HG03097 (cell line): Measurements from ENCODE around the gene EPAS1.
A peak's percentile ranks its signal among the peaks of the same experiment; 100 is the strongest.

Experiments used
- ATAC-seq: cut with Tn5 transposase; IDR thresholded peaks from one replicate; pipeline ENCODE4 v1.9.1; 2021; ENCODE audit not compliant: unreplicated experiment, low FRiP score

EPAS1 gene

DNA sequence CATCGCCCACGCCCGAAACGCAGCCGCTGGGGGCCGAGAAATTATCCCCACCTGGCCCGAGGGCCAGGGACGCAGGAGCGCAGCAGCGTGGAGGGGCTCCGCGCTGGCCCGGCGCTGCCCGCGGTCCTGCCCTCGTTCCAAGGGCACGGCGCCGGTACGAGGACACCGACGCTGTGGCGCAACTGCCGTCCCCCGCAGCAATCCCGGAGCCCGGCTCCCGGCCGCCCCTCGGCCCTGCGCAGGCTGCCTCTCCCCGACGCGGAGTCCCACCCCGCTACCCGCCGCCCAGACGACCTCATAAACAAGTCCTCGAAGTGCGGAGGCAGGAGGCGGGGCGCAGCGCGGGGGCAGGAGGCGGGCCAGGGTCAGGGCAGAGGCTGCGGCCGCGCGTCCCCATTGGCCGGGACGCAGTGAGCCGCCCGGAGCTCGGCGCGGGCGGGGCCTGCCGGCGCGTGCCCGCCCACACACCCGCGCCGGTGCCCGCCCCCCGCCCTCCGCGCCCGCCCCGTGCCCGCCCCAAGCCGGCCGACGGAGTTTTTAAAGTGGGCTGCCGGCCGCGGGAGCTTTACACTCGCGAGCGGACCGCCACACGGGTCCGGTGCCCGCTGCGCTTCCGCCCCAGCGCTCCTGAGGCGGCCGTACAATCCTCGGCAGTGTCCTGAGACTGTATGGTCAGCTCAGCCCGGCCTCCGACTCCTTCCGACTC lies at the start of gene EPAS1:
Gene EPAS1, plus strand, starts transcription at position 568 of the 706 bp plus-strand sequence. CDS start 505 bp downstream, outside the sequence.
- peak; percentile 81 for ATAC-seq

DNA sequence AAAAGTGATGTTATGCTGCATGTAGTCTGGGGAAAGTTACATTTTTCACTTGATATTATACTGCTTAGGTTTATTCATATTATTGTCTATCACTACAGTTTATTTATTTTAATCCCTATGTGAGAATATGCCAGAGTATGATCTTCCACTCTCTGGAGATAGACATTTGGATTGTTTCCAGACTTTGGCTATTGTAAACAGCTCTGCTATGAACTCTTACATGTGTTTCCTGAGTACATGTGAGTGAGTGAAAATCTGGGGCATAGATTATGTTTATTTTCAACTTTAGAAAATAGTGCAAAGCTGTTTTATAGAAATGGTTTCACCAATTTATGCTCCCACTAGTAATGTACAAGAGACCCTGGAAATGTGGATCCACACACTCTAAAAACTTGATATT lies 49.0 kb upstream of the EPAS1 start:
- ATAC-seq: no peak

- ATAC-seq: no peak
These were observed 47.6 kb upstream of the EPAS1 start for GRCh38 chr2:46249654-46250053.

DNA sequence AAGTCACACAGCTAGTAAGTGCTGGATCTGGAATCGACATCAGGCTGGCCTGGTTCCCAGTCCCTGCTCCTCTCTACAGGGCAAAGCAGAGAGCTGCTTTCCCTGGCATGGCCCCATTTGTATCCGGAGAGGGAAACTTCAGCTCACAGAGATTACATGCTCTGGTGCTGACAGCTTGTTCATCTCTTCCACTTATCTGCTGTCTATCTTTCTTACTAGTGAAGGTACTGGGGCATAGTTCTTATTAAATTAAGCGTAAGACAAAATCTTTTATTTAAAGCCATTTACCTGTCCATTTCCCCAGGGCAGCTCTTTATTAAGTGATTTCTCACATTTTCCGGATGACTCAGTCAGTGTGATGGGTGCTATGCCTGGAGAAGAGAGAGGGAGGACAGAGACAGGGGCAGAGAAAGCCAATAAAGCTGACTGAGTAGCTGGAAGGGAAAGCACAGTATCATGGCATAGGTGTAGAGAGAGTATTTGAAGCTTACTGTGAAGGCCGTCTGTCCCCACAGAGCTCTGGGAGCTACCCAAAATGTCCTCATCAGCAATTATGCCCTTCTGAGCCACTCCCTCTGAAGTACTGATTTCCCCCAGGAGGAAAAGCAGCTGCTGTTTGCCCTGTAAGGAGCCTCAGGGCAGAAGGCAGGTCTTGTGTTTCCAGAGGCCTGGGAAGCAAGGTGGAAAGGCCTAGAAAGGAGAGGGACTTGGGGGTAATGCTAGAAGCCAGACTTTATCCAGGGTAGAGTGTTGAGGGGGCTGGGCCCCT lies 44.1 kb upstream of the EPAS1 start:
- ATAC-seq: no peak

DNA sequence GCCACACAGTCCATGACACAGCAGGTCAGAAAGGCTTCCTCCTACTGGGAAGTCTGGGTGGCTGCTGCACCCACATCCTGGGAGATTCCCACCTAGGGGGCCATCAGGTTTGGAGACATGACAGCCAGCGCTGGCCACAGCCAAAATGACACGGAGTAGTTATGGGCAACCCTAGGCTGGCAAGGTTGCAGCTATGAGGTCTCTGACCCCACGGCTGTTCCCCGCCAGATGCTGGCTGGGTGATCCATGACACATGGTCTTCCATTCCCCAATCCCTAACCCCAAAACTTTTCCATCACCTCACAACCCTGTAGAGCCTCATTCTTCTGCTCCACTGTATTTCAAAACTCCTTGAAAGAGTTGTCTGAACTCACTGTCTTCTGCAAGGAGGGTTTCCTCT lies 42.7 kb upstream of the EPAS1 start:
- no peak for ATAC-seq

- no peak for ATAC-seq
These were observed 40.6 kb upstream of the EPAS1 start for GRCh38 chr2:46256563-46257142.

- ATAC-seq: no peak
These were observed 39.7 kb upstream of the EPAS1 start for GRCh38 chr2:46257476-46257875.

- ATAC-seq: no peak
These were observed 39.2 kb upstream of the EPAS1 start for GRCh38 chr2:46257980-46258379.

- no peak for ATAC-seq
These were observed 38.0 kb upstream of the EPAS1 start for GRCh38 chr2:46258937-46259776.

- ATAC-seq: no peak
These were observed 37.4 kb upstream of the EPAS1 start for GRCh38 chr2:46259777-46260168.

GRCh38 chr2:46260305-46260704 lies 36.9 kb upstream of the EPAS1 start:
- no peak for ATAC-seq

DNA sequence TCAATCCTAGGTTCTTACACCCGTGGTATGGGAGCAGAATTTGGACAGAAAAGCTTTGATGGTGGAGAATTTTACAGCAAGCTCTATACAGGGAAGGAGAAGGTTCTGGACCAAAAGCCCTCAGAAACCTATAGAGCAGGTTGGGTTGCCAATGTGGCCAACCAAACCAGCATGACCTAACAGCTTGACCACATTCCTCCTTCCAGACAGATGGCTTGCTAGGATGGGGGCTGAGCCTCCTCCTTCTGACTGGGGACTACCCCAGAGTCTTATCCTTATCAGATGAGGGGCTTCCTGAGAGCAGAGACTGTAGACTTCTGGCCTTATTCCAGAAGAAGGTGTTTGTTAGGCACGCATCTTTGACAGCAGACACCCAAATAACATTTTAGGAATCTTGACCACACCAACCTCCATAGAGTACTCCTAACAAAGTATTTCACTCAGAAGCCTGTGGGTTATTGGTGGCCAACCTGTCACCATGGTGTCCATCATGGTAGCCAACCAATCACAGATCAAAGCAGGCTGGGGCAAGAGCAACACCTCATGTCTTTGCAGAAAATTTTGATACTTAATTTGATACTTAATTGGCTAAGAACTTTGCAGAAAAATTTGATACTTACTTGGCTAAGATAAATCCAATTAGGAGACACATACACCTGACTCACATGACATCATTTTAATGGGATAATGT lies 34.8 kb upstream of the EPAS1 start:
- no peak for ATAC-seq

DNA sequence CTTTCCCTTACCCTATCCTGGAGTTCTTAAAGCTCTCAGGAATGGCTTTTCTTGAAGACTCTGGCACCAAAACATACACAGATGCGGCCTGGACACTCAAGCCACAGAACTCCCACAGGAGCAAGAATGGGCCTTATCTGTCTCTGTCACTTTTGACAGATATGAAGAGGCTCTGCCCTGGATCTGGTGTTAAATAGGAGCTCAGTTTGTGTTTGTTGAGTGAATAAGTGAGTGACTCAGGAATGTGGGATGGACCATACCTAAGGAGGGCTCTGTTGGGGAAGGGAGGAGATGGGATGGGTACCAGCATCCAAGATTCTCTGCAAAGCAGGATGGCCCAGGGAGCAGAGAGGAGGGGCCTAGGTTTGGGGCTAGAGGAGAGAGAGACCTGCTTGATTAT lies 33.9 kb upstream of the EPAS1 start:
- no peak for ATAC-seq

DNA sequence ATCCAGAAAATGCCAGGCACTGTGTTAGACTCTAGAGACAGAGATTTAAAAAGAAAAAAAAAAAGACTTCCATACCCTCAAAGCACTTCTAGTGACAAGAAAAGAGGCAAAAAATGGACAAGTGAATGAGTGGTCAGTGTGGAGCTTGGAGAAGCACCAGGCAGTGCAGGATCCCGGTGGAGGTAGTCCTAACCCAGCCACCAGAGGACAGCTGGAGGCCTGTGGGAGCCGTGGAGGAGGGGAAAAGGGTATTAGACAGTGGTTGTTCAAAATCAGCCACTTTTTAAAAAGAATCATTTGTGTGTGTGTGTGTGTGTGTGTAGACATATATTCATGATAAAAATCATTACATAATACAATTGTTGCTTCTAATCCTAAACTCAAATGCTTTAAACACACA lies 32.8 kb upstream of the EPAS1 start:
- ATAC-seq: no peak

GRCh38 chr2:46266134-46266533 lies 31.1 kb upstream of the EPAS1 start:
- no peak for ATAC-seq

DNA sequence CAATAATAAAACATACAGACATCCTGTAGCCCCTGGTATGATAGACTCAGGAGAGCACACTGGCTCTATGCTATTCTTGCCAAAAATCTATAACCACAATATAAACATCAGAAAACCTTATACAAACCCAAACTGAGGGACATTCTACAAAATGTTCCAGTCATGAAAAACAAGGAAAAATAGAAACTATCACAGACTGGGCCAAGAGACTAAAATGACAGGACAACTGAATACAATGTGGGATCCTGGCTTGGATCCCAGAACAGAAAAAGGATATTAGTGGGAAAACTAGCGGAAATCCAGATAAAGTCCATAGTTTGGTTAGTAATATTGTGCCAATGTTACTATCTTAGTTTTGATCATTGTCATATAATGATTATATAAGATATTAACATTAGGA lies 29.6 kb upstream of the EPAS1 start:
- ATAC-seq: no peak

GRCh38 chr2:46268196-46268595 lies 29.0 kb upstream of the EPAS1 start:
- no peak for ATAC-seq

DNA sequence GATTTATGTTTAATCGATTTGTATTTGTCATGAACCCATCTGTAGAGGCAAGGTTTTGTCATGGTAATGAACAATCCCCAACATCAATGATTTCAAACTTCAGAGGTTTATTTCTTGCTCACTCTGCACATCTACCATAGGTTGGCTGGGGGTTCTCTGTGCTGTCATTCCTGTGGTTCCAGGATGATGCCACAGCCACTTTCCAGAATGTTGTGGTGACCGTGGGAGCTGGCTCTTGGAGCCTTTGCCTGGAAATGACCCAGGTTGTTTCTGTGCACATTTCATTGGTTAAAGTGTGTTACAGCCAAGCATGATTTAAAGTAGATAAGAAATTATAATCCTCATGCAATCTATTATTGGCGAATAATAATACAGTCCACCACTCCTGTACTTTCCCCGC lies 28.2 kb upstream of the EPAS1 start:
- ATAC-seq: no peak

GRCh38 chr2:46269544-46270273 lies 27.5 kb upstream of the EPAS1 start:
- ATAC-seq: no peak

DNA sequence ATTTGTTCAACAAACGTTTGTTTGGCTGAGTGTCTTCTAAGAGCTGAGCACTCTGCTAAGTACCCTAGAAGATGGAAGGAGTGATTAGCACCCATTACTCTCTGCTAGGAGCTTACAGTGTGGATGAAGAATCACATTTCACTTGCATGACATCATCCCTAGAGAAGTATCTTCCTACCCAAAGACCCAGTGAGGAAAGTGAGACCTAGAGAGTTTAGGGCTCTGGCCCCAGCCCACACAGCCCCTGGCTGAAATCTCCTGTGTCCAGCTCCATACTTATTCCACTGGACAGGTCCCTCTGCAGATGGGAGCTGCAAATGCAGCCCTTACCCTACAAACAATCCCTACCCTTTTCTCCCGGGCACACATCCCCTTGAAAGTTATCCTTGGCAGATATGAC lies 26.8 kb upstream of the EPAS1 start:
- no peak for ATAC-seq
